Activated naive CD4-positive, alpha-beta T cell treated with anti-CD3 and anti-CD28 coated beads, Interleukin-2, amount 50 U/mL, for 72 hours (primary cell): ENCODE data around the gene MEGF10. TPM values are rescaled to one million over a fixed set of nuclear protein-coding genes. Genes with fewer than 3 reads are reported as not detected.
"Not testable (repeated sequence)": the region's sequence is repeated elsewhere in the genome, so short reads cannot be mapped to it uniquely, and the experiment has no call there.

Experiments used
- ATAC-seq, 2 donors: fragments of 150-1000 bp; cut with Tn5 transposase; 2 replicates each; pipeline ENCODE4 v1.10.0; 2021; ENCODE audit warnings: mild to moderate bottlenecking in 2 of 2, moderate library complexity in 2 of 2
- DNase-seq, 2 donors: peaks; one replicate each; pipeline ENCODE4 v3.0.0; 2021 to 2022; ENCODE audit warnings: low spot score in 2 of 2
- H3K27ac Mint-ChIP-seq, 2 donors: one replicate each; pipeline ENCODE4 v1.8.0; 2022; ENCODE audit warnings: mild to moderate bottlenecking in 2 of 2, mixed read lengths in 2 of 2
- H3K36me3 Mint-ChIP-seq, 2 donors: one replicate each; pipeline ENCODE4 v1.8.0; 2022; ENCODE audit warnings: mixed read lengths in 2 of 2
- H3K9me3 Mint-ChIP-seq, 2 donors: one replicate each; pipeline ENCODE4 v1.8.0; 2022; ENCODE audit warnings: mixed read lengths in 2 of 2
- total RNA-seq, 2 donors: library from RNA; stranded (reverse); gene quantifications; one replicate each; pipeline ENCODE4 v1.2.3, GENCODE V29; 2022

The MEGF10 gene
- total RNA-seq = under 1 TPM in 1 of 2 donors, not detected in 1; 0.07 TPM

DNA sequence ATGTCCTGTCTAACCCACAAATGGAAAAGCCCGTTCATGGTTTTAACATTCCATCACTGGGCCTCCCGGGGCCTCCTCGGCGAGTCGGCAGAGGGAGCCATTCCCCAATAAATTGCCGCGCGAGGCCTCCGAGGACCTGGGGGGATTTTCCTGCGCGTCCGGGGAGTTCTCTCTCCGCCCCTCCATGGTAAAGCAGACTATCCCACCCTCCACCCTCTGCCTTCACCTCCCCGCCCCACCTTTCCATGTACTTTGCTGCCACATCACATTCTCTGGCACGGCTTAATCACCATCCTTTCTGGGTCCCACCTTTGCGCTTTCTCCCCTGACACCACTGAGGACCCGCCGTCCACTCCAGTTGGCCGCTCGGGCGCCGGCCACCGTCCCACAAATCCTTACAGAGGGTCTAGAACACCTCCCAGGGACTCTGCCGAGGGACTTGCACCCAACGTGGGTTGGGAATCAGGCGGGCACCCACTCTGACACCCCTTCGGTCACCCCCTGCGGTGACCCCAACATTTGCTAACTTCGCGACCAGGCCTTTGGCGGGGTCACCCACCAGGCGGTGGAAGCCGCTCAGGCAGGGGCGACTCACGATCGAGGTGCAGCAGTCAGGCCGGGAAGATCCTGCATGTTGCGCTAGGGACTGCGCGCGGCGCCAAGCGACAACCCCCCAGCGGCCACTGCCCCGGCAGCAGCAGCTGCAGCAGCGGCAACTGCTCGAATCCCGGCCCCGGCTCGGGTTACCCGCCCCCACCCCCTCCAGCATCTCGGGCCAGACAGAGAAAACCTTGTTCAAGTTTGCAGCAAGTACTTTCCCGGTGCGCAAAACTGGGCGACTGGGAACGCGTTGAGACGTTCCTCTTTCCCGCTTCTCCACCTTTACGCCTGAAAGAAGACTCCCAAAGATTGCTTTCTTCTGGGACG is at the start of gene MEGF10:
TSS of gene MEGF10 (plus strand) at position 778 of the 927 bp plus-strand sequence. CDS start 40,513 bp downstream, outside the sequence.
- Mint-ChIP-seq H3K9me3 (no peaks in the 10 kb centered on the region), H3K27ac (no peak within 1 kb of the TSS), H3K36me3 (peaks cover 0 to 5% of the 10 kb centered on the region in 2 donors)
- peak; percentile 24 to 75 for ATAC-seq
- DNase-seq = peak in 1 of 2 donors; percentile 40

DNA sequence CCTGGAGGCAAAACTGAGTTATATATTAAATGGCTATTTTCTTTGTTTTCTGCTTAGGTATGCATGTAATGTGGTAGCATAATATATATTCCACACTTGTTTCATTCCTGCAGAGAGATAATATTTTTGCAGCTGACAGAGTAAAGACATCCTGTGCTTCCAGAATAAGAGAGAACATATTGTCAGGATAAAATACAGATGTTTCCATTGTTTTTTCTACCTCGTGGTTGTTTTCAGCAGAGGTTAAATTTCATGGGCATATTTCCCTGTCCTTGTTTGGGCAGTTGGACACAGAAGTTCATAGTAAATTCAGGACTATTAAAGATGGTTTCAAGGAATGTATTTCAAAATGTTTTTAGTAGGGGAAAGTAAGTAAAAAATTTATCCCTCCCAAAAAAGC is 47.6 kb upstream of the MEGF10 start:
- no peak for DNase-seq
- Mint-ChIP-seq H3K9me3 (peaks cover 6 to 10% of the 10 kb centered on the region in 2 donors), H3K36me3 (peaks cover 0 to 8% of the 10 kb centered on the region in 2 donors), H3K27ac (no peak overlapping the region)
- ATAC-seq = no peak

DNA sequence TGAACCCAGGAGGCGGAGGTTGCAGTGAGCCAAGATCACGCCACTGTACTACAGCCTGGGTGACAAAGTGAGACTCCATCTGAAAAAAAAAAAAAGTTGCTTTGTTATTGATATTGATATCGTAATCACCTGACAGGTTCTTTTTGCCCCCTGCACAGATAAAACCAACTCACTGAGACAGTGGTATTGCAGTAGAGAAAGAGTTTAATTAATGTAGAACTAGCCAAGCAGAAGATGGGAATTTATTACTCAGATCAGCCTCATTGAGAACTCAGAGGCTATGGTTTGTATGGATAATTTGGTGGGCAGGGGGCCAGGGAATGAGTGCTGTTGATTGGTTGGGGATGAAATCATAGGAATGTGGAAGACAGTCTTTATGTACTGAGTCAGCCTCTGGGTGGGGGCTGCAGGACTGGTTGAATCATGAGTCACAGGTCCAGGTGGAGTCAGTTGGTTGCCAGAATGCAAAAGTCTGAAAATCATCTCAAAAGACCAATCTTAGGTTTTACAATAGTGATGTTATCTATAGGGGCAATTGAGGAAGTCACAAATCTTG is 35.8 kb upstream of the MEGF10 start:
- no peak overlapping the region for H3K27ac Mint-ChIP-seq
- H3K9me3 Mint-ChIP-seq = peaks cover 9 to 13% of the 10 kb centered on the region in 2 donors
- no peak for ATAC-seq
- no peak for DNase-seq
- peaks cover 0 to 5% of the 10 kb centered on the region in 2 donors for H3K36me3 Mint-ChIP-seq

DNA sequence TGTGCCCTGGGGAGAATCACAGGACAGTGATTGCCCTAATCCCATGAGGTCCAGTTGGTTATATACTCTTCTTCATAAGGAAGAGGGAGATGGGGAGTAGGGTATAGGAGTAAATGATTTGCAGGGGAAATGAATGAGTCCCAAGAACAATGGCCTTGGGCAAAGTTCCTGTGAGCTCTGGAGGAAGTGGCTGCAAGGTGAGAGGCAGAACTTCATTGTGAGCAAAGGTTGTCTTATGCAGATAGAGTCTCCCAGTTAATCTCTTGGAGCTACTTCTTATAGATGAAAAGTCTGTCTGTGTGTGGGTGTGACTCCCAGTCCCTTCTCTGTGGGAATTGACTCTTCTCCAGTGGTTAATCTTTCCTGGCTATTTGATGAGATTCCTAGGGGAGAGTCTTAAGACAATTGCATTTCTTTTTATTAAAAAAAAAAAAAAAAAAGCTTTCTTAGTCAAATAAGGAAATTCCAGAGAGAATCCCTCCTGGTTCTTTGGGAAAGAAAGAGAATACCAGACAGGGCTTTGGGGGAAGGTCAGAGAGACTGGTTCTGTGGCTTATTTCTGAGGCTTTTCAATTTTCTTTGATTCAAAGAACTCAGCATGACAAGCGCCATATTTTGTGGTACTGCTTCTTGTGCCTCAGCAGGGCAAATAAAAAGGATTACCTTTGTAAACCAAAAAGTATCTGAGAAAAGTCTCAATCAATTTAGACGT is 33.6 kb upstream of the MEGF10 start:
- Mint-ChIP-seq H3K9me3 (peaks cover 9 to 13% of the 10 kb centered on the region in 2 donors), H3K27ac (no peak overlapping the region), H3K36me3 (peaks cover 0 to 5% of the 10 kb centered on the region in 2 donors)
- no peak for ATAC-seq
- DNase-seq = no peak

DNA sequence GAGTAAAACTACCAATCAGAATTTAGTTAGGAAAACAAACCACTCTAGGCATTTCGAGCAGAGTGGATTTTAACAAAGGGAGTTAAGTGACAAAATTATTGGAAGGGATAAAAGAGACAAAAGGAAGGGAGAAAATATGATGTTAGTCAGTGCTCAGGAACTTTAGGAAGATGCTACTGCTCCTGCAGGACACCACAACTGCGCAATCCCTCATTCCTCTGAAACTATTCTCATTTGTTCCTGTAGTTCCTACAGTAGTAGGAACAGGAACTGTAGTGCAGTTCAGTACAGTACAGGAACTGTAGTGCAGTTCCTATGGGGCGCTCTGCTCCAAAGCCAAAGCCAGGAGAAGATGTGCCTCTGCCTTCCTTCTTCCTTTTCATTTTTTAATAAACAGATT is 29.9 kb upstream of the MEGF10 start:
- H3K27ac Mint-ChIP-seq = no peak overlapping the region
- no peak for ATAC-seq
- DNase-seq = no peak
- H3K36me3 Mint-ChIP-seq = no peaks in the 10 kb centered on the region
- H3K9me3 Mint-ChIP-seq = peaks cover 0 to 4% of the 10 kb centered on the region in 2 donors

DNA sequence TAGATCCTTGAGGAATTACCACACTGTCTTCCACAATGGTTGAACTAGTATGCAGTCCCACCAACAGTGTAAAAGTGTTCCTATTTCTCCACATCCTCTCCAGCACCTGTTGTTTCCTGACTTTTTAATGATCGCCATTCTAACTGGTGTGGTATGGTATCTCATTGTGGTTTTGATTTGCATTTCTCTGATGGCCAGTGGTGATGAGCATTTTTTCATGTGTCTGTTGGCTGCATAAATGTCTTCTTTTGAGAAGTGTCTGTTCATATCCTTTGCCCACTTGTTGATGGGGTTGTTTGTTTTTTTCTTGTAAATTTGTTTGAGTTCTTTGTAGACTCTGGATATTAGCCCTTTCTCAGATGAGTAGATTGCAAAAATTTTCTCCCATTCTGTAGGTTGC is 25.1 kb upstream of the MEGF10 start:
- H3K9me3 Mint-ChIP-seq, H3K27ac Mint-ChIP-seq, DNase-seq, ATAC-seq, H3K36me3 Mint-ChIP-seq: not testable (repeated sequence)

DNA sequence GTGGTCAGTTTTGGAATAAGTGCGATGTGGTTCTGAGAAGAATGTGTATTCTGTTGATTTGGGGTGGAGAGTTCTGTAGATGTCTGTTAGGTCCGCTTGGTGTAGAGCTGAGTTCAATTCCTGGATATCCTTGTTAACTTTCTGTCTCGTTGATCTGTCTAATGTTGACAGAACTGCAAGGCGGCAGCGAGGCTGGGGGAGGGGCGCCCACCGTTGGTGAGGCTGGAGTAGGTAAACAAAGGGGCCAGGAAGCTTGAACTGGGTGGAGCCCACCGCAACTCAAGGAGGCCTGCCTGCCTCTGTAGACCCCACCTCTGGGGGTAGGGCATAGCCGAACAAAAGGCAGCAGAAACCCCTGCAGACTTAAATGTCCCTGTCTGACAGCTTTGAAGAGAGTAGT is 22.3 kb upstream of the MEGF10 start:
- H3K36me3 Mint-ChIP-seq = peaks cover 0 to 11% of the 10 kb centered on the region in 2 donors
- not testable (repeated sequence) for ATAC-seq, H3K9me3 Mint-ChIP-seq, H3K27ac Mint-ChIP-seq, DNase-seq

DNA sequence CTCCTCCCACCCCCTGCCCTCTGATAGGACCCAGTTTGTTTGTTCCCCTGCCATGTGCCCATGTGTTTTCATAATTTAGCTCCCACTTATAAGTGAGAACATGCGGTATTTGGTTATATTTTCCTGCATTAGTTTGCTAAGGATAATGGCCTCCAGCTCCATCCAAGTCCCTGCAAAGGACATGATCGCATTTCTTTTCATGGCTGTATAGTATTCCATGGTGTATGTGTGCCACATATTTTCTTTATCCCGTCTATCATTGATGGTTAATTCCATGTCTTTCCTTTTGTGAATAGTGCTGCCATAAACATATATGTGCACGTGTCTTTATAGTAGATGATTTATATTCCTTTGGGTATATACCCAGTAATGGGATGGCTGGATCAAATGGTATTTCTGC is 19.9 kb upstream of the MEGF10 start:
- peaks cover 0 to 11% of the 10 kb centered on the region in 2 donors for H3K36me3 Mint-ChIP-seq
- not testable (repeated sequence) for ATAC-seq, DNase-seq, H3K27ac Mint-ChIP-seq, H3K9me3 Mint-ChIP-seq

DNA sequence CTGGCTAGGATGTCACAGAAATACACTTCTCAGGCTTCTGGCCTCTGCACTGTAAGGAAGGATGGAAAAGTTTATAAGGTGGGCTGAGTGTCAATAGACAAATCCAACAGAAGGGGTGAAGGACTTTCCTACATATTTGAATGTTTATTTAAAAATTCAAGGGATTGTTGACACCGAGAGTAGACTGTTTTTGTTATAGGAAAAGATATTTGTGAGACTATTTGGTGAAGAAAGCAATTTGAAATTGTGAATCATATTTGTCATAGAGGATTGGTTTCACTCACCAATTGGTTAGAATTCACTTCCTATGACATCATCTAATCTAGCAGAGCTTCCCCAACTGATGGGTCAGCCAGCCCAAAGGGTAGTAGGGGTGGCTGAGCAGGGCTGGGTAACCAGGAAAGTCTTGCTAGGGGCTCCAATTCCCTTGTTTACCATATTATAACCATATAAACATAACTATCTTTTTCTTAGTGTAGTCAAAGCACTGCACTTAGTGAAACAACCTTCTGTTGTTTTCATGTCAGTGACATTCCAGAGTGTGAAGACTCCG is 14.9 kb upstream of the MEGF10 start:
- Mint-ChIP-seq H3K27ac (no peak overlapping the region), H3K9me3 (no peaks in the 10 kb centered on the region), H3K36me3 (peaks cover 0 to 6% of the 10 kb centered on the region in 2 donors)
- ATAC-seq (no peak), DNase-seq (no peak)

DNA sequence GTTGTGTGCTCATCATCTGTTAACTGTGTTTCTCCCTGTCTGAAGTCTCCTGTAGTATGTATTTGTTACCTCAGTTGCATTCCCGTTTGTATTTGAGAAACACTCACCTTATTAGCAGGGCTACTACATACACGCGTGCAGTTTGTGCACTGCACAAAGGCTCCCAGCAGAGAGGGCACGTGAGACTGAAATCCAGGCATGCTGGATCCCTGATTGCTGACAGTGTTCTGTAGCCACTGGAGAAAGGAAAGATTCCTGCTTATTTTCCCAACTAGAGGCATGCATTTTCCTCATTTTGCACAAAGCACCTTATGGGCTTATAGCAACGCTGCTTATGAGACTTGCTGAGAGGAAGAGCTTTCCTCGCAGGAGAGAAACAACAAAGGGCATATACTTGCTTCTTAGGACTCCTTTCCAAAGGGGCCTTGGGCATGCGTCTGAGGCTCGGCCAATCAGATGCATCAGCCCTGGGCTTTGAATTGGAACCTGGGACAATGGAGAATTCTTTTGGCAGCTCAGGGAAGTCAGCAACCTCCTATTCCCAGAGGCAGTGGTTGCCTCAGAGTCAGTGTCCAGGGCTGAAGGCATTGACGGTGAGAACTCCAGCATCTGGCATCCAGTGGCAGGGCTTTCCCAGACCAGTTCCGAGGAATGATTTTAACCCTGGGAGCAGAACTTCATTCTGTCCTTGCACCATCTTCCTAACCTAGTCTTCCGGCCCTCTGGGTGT is 9.9 kb upstream of the MEGF10 start:
- DNase-seq (no peak), ATAC-seq (no peak)
- H3K9me3 Mint-ChIP-seq = no peaks in the 10 kb centered on the region
- no peak overlapping the region for H3K27ac Mint-ChIP-seq
- H3K36me3 Mint-ChIP-seq = no peaks in the 10 kb centered on the region

DNA sequence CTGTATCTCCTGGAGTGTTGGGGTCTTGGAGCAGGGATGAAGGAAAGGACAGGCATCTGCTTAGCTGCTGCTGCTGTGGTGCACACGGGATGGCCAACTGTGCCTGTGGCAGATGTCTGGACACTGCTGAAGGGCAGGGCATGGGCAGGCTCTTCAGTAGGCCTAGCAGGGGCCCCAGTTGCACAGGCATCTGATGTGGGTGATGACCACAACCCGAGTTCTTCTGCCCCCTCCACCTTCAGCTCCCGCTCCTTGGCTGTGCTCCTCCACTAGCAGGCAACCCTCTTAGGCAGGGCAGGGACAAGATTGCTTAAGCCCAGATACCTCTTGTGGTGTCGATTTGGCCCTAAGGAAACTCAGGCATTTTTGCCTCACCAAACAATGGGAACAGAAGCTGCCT is 9.0 kb upstream of the MEGF10 start:
- Mint-ChIP-seq H3K27ac (no peak overlapping the region), H3K9me3 (no peaks in the 10 kb centered on the region), H3K36me3 (no peaks in the 10 kb centered on the region)
- ATAC-seq = no peak
- DNase-seq = no peak

DNA sequence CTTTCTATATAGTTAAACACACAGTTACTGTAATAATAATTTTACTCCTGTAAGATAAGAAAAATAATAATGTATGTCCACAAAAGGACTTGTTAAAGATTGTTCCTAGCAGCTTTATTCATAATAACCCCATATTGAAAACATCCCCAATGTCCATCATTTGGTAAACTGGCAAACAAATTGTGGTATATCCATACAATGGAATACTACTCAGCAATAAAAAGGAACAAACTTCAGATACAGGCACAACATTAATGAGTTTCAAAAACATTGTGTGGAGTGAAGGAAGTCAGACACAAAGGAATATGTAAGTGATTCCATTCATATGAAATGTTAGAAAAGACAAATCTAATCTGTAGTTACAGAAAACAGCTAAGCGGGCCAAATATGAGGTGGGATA is 1.9 kb upstream of the MEGF10 start:
- H3K27ac Mint-ChIP-seq = no peak overlapping the region
- DNase-seq = no peak
- H3K36me3 Mint-ChIP-seq = peaks cover 0 to 5% of the 10 kb centered on the region in 2 donors
- no peak for ATAC-seq
- H3K9me3 Mint-ChIP-seq = no peaks in the 10 kb centered on the region

DNA sequence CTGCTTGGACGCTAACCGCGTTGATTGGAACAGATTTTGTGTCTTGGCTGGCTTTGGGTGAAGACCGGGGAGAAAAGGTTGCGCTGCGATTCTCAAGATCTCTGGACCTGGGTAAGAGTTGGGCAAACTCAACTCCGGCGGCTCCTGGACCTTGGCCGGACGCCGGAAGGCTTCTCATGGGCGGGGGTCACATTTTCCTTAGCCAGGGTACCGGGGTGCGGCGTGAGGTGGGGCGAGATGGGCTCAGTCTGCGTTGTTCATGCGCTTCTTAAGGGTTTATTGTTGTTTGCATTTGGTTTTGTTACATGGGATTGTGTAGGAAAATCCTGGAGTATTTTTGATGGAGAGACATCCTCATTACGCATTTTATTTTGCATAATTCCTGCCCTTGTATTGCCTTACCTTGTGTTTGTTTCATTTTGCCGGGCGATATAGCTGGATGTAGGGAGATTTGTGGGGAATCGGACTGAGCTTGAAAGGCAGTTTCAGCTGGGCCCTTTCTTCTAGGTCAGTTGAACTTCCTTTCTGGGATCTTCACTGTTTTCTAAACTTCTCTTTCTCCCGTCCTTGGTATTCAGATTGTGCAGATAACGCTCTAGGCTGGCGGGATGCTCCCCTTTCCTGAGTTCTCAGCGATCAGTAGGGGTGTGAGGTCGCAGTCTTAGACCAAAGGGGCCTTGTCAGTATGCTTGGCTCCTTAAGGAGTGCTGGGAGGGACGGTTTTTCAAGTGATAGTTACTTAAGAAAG is 524 bp downstream of the MEGF10 start:
- H3K9me3 Mint-ChIP-seq = no peaks in the 10 kb centered on the region
- DNase-seq (no peak), ATAC-seq (no peak)
- H3K27ac Mint-ChIP-seq = no peak overlapping the region
- peaks cover 0 to 5% of the 10 kb centered on the region in 2 donors for H3K36me3 Mint-ChIP-seq

DNA sequence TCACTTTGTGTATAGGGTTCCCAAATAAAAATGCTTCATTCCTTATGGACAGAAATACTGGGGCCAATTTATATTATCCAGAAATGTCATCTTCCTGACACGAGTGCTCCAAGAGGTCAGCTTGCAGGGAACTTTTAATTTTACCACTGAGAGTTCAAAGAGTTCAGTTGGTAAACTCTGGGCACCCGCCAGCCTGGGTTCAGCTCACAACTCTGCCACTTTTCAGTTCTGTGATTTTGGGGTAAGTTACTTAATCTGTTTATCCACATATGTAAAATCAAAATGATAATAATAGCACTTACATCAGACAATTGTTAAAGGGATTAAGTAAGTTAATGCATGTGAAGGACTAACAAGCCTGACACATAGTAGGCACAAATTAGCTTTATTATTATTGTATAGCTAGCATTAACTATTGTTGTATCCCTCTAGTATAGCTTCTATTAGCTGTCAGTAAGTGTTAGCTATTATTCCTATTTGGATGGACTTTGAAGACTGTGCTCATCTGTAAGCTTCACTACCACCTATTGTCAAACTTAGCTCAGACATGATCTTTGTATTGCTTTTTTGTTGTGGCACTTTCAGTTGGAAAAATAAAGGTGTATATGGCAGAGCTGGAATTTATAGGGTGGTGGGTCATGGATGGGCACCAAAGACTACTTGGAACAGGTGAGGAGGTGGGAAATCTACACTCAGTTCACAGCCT is 1.6 kb downstream of the MEGF10 start:
- peaks cover 0 to 5% of the 10 kb centered on the region in 2 donors for H3K36me3 Mint-ChIP-seq
- H3K27ac Mint-ChIP-seq = no peak overlapping the region
- ATAC-seq (no peak), DNase-seq (no peak)
- H3K9me3 Mint-ChIP-seq = no peaks in the 10 kb centered on the region

DNA sequence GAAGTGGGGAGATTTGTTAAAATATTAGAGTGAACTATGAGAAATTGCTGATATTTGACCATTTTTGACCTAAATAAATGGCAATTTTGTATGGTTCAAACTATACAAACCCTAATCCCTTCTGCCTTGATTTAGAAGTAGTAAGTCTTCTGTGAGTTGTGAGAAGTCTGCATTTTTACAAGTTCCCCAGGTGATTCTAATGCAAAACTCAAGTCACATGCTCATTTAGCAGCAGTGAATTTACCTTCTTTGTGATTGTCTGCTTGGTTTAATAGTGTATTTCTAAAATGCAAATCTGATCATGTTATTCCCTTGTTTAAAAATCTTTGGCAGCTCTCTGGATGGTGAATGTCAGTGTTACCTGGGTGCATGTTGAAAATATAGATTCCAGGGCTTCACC is 2.8 kb downstream of the MEGF10 start:
- DNase-seq (no peak), ATAC-seq (no peak)
- no peaks in the 10 kb centered on the region for H3K9me3 Mint-ChIP-seq
- no peak overlapping the region for H3K27ac Mint-ChIP-seq
- no peaks in the 10 kb centered on the region for H3K36me3 Mint-ChIP-seq
